ENCODE measurements around the gene IER2. TPM values are rescaled to one million over a fixed set of nuclear protein-coding genes. Genes with fewer than 3 reads are reported as not detected.
"Not testable (repeated sequence)": the region's sequence is repeated elsewhere in the genome, so short reads cannot be mapped to it uniquely, and the experiment has no call there.

Gene IER2
- polyA plus RNA-seq, 1 donor from 2014 or later = 23.3 TPM

DNA sequence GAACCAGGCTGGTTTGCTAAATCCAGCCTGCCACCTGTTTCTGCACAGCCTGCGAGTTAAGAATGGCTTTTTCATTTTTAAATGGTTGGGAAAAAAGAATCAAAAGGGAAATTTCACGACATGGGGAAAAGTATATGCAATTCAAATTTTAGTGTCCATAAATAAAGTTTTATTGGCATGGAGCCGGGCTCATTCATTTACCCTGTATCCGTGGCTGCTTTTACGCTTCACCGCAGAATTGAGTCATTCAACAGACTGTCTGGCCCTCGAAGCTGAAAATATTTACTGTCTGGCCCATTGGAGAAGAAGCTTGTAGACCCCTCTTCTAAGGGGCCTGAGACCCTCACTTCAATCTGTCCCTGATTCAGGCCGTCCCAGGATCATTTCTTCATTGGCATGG is 26.1 kb downstream of the IER2 start:
- Histone ChIP-seq H3K79me2 (replicated peaks; ENCODE audit: insufficient read depth, low read length) (no peaks in the 10 kb centered on the region), H4K20me1 (ENCODE audit: insufficient read depth) (no peaks in the 10 kb centered on the region), H2AFZ (ENCODE audit: low read depth, low read length) (no peak overlapping the region), H3F3A (ENCODE audit: insufficient read depth, low read length, poor library complexity, severe bottlenecking) (no peaks in the 10 kb centered on the region), H3K4me2 (ENCODE audit: low read length) (no peak overlapping the region), H3K27me3 (ENCODE audit: insufficient read depth, low read depth, low read length) (no peaks in the 10 kb centered on the region), H3K36me3 (ENCODE audit: insufficient read depth, low read length) (no peaks in the 10 kb centered on the region), H3K27ac (ENCODE audit: low read length) (no peak overlapping the region), H3K9ac (ENCODE audit: low read length) (no peak overlapping the region), H3K9me2 (ENCODE audit: insufficient read depth, low read length) (no peaks in the 10 kb centered on the region), H3K4me3 (ENCODE audit: low read length) (no peak overlapping the region), H3K9me3 (ENCODE audit: low read length) (no peaks in the 10 kb centered on the region)
- TF ChIP-seq EP300 (conservative IDR thresholded peaks at IDR 0.05; ENCODE audit: poor library complexity, severe bottlenecking) = no peak
- TF ChIP-seq RAD21 (conservative IDR thresholded peaks at IDR 0.05) = no peak
- TF ChIP-seq SMC3 (conservative IDR thresholded peaks at IDR 0.05; ENCODE audit: poor library complexity) = no peak
- no peak for TF ChIP-seq MXI1 (conservative IDR thresholded peaks at IDR 0.05; ENCODE audit: poor library complexity, severe bottlenecking)
- TF ChIP-seq, protein P1, sequence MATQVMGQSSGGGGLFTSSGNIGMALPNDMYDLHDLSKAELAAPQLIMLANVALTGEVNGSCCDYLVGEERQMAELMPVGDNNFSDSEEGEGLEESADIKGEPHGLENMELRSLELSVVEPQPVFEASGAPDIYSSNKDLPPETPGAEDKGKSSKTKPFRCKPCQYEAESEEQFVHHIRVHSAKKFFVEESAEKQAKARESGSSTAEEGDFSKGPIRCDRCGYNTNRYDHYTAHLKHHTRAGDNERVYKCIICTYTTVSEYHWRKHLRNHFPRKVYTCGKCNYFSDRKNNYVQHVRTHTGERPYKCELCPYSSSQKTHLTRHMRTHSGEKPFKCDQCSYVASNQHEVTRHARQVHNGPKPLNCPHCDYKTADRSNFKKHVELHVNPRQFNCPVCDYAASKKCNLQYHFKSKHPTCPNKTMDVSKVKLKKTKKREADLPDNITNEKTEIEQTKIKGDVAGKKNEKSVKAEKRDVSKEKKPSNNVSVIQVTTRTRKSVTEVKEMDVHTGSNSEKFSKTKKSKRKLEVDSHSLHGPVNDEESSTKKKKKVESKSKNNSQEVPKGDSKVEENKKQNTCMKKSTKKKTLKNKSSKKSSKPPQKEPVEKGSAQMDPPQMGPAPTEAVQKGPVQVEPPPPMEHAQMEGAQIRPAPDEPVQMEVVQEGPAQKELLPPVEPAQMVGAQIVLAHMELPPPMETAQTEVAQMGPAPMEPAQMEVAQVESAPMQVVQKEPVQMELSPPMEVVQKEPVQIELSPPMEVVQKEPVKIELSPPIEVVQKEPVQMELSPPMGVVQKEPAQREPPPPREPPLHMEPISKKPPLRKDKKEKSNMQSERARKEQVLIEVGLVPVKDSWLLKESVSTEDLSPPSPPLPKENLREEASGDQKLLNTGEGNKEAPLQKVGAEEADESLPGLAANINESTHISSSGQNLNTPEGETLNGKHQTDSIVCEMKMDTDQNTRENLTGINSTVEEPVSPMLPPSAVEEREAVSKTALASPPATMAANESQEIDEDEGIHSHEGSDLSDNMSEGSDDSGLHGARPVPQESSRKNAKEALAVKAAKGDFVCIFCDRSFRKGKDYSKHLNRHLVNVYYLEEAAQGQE (IDR thresholded peaks at IDR 0.05; ENCODE audit: borderline replicate concordance) = no peak
- no peak for TF ChIP-seq POLR2AphosphoS5 (IDR thresholded peaks at IDR 0.05)
- no peak for TF ChIP-seq EZH2 (IDR thresholded peaks at IDR 0.05; ENCODE audit: borderline replicate concordance, insufficient read depth, low read length, poor library complexity, severe bottlenecking)

DNA sequence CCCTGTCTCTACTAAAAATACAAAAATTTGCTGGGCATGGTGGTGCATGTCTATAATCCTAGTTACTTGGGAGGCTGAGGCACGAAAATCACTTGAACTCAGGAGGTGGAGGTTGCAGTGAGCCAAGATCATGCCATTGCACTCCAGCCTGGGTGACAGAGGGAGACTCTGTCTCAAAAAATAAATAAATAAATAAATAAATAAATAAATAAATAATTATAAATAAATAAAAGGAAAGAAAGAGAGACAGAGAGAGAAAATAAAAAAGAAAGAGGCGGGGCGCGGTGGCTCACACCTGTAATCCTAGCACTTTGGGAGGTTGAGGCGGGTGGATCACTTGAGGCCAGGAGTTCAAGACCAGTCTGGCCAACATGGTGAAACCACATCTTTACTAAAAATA is 27.4 kb downstream of the IER2 start:
- H3K27me3 ChIP-seq (ENCODE audit: insufficient read depth, low read depth, low read length); H3K36me3 ChIP-seq (ENCODE audit: insufficient read depth, low read length); H4K20me1 ChIP-seq (ENCODE audit: insufficient read depth); H3K27ac ChIP-seq (ENCODE audit: low read length); H2AFZ ChIP-seq (ENCODE audit: low read depth, low read length); H3K9me3 ChIP-seq (ENCODE audit: low read length); H3K4me3 ChIP-seq (ENCODE audit: low read length); H3K79me2 ChIP-seq (replicated peaks; ENCODE audit: insufficient read depth, low read length); H3K9ac ChIP-seq (ENCODE audit: low read length); H3K9me2 ChIP-seq (ENCODE audit: insufficient read depth, low read length); H3K4me2 ChIP-seq (ENCODE audit: low read length); H3F3A ChIP-seq (ENCODE audit: insufficient read depth, low read length, poor library complexity, severe bottlenecking): not testable (repeated sequence)

DNA sequence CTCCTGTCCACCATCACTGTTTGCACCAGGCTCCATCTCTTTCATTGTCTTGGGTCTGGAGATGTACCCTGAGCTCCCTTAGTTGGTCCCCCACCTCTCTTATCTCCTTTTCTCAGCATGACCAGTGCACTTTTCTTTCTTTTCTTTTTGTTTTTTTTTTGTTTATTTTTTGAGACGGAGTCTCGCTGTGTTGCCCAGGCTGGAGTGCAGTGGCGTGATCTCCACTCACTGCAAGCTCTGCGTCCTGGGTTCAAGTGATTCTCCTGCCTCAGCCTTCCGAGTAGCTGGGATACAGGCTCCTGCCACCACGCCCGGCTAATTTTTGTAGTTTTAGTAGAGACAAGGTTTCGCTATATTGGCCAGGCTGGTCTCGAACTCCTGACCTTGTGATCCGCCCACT is 28.1 kb downstream of the IER2 start:
- H3K79me2 ChIP-seq (replicated peaks; ENCODE audit: insufficient read depth, low read length); H3K36me3 ChIP-seq (ENCODE audit: insufficient read depth, low read length); H3K9ac ChIP-seq (ENCODE audit: low read length); H3K4me2 ChIP-seq (ENCODE audit: low read length); H3K9me3 ChIP-seq (ENCODE audit: low read length); H4K20me1 ChIP-seq (ENCODE audit: insufficient read depth); H3F3A ChIP-seq (ENCODE audit: insufficient read depth, low read length, poor library complexity, severe bottlenecking); H2AFZ ChIP-seq (ENCODE audit: low read depth, low read length); H3K4me3 ChIP-seq (ENCODE audit: low read length); H3K9me2 ChIP-seq (ENCODE audit: insufficient read depth, low read length); H3K27ac ChIP-seq (ENCODE audit: low read length); H3K27me3 ChIP-seq (ENCODE audit: insufficient read depth, low read depth, low read length): not testable (repeated sequence)
